ENCODE measurements around the gene WNT3A.

WNT3A gene

DNA sequence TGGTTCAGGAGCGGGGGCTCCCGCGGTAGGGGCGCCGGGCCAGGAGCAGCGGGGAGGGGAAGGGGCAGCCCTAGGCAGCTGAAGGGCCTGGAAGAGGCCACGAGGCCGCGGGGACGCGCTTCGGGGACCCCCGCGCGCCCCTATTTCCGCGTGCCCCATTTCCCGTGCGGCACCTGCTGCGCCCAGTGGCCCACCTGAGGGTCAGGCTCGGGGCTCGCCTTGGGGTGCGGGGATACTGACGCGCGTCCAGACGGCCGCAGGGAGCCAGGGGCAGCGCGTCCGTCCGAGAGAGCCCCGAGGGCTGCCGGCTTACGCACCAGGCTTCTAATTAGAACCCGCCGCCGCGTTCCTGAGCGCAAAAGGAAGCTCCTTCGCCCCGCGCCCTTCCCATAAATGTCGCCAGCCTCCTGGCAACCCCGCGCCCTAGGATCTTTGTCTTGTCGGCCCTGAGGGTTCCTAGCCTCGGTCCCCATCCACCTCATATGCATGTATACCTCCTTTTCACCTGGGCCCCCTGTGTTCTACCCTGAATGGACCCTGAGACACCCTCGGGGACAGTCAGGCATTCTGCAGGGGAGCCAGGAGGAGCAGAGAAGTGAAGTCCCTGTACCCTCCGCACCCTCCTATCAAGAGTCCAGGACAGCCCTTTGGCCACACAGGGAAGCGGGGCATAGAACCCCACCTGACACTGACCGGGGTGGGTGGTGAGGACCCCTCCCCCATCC lies 1.8 kb downstream of the WNT3A start:
- DNase-seq (ENCODE audit: extremely low read depth, insufficient read length), result no peak
- H3K27me3 ChIP-seq (replicated peaks; ENCODE audit: control insufficient read depth, insufficient read depth, low read length), result peaks cover 2% of the 10 kb centered on the region; the same call in 1 of the 2 replicates
- no peak overlapping the region for H3K4me3 ChIP-seq (replicated peaks; ENCODE audit: low read depth, low read length)
- TF ChIP-seq, protein P1, sequence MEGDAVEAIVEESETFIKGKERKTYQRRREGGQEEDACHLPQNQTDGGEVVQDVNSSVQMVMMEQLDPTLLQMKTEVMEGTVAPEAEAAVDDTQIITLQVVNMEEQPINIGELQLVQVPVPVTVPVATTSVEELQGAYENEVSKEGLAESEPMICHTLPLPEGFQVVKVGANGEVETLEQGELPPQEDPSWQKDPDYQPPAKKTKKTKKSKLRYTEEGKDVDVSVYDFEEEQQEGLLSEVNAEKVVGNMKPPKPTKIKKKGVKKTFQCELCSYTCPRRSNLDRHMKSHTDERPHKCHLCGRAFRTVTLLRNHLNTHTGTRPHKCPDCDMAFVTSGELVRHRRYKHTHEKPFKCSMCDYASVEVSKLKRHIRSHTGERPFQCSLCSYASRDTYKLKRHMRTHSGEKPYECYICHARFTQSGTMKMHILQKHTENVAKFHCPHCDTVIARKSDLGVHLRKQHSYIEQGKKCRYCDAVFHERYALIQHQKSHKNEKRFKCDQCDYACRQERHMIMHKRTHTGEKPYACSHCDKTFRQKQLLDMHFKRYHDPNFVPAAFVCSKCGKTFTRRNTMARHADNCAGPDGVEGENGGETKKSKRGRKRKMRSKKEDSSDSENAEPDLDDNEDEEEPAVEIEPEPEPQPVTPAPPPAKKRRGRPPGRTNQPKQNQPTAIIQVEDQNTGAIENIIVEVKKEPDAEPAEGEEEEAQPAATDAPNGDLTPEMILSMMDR (IDR thresholded peaks at IDR 0.05; ENCODE audit: insufficient read depth, low read length, poor library complexity, severe bottlenecking), result no peak
- no peaks in the 10 kb centered on the region for H3K36me3 ChIP-seq (ENCODE audit: control insufficient read depth, insufficient read depth, low read length)

DNA sequence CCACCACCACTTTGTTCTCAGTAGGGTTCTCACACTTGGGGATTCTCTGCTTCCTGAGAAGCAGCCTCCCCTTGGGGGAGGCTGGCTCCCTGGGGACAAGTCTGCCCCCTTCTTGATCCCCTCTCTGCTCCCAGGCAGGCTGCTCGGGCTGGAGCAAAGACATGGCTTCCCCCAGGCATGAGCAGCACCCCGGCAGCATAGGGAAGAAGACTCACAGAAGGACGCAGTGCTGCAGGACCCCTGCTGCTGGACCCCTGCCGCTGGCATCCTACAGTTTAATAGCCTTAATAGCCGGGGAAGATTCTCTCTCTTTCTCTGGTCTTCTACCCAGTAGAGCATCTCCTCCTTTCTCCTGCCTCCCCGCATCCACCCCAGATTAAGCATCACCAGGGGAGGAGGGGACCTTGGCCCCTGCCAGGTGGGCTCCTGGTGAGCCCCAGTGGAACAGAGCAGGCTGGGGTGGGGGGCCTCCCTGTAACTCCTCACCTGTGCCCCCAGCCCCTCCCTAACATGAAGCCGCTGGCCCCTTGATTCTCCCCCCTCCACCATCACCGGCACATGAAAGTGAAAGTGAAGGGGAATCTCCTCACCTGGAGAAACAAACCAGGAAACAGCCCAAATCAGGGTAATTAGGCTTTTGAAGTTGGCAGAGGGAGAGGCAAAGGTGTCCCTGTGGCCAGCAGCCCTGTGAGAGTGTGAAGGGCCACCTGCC lies 2.5 kb downstream of the WNT3A start:
- no peak overlapping the region for H3K4me3 ChIP-seq (replicated peaks; ENCODE audit: low read depth, low read length)
- TF ChIP-seq, protein P1 (IDR thresholded peaks at IDR 0.05; ENCODE audit: insufficient read depth, low read length, poor library complexity, severe bottlenecking), result no peak

DNA sequence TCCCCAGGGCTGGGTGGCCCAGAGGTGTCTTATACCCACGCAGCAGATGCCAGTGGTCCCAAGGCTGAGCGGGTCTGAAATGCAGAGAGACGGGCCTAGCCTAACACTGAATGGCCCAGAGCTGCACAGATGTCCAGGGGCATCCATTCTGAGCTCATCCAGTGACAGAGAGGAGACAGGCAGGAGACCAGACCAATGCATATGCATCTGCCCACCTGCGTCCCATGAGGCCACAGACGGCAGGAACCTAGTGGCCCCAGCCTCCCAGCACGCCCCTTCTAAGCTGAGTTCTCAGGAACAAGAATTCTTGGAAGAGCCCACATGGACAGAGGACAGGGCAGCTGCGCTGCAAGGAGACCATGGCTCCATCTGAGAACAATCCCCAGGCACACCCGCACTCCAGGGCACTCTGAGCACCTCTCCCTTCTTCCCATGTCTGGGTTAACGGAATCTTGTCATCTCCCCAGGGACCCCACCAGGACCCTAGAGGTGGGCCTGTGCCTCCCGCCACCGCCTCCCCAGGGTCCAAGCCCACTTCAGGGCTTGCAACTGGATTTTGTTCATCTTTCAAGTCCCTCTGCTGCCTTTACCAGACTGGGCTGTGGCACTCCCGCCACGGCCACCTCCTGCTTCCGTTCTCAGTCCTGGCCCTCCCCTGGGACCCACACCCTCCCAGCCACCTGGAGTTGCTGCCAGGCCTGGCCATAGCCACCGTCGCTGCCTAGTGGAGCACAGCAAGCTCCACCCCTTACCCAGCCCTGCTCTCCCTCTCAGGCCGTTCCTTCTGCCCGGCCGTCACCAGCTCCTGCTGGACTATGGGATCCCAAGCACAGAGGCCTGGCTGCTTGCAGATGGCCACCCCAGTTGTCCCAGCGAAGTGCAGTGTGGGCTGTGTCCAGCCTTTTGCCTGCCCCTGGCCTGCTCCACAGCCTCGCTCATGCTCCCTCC lies 3.3 kb downstream of the WNT3A start:
- Histone ChIP-seq H3K4me3 (replicated peaks; ENCODE audit: low read depth, low read length) (no peak overlapping the region), H3K36me3 (ENCODE audit: control insufficient read depth, insufficient read depth, low read length) (no peaks in the 10 kb centered on the region), H3K27me3 (replicated peaks; ENCODE audit: control insufficient read depth, insufficient read depth, low read length) (peaks cover 2% of the 10 kb centered on the region; the same call in 1 of the 2 replicates)
- no peak for DNase-seq (ENCODE audit: extremely low read depth, insufficient read length)
- TF ChIP-seq, protein P1 (IDR thresholded peaks at IDR 0.05; ENCODE audit: insufficient read depth, low read length, poor library complexity, severe bottlenecking), result no peak

More for the DNA sequence above, 2.5 kb downstream of the WNT3A start:
- Histone ChIP-seq H3K27me3 (replicated peaks; ENCODE audit: control insufficient read depth, insufficient read depth, low read length) (peaks cover 2% of the 10 kb centered on the region; the same call in 1 of the 2 replicates), H3K36me3 (ENCODE audit: control insufficient read depth, insufficient read depth, low read length) (no peaks in the 10 kb centered on the region)
- DNase-seq (ENCODE audit: extremely low read depth, insufficient read length), result no peak

DNA sequence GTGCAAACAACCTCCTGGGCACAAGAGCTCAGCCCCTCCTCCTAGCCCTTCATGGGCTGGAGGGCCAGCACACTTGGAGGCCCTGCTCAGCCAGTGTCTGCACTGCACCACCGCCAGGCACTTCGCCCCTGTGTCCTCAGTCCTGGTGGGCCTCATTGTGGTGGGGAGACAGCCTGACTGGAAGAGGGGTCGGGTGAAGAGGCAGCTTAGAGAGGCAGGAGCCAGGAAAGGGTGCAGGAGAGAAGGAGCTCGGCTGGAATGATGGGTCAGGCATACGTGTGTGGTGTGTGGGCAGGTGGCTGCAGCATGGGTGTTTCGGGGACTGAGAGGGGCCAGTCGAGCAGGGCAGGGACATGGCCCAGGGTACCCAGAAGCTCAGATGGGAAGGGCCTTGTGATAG lies 4.1 kb downstream of the WNT3A start:
- Histone ChIP-seq H3K27me3 (replicated peaks; ENCODE audit: control insufficient read depth, insufficient read depth, low read length) (peaks cover 2% of the 10 kb centered on the region; the same call in 1 of the 2 replicates), H3K36me3 (ENCODE audit: control insufficient read depth, insufficient read depth, low read length) (no peaks in the 10 kb centered on the region), H3K4me3 (replicated peaks; ENCODE audit: low read depth, low read length) (no peak overlapping the region)
- TF ChIP-seq, protein P1 (IDR thresholded peaks at IDR 0.05; ENCODE audit: insufficient read depth, low read length, poor library complexity, severe bottlenecking), result no peak
- no peak for DNase-seq (ENCODE audit: extremely low read depth, insufficient read length)

DNA sequence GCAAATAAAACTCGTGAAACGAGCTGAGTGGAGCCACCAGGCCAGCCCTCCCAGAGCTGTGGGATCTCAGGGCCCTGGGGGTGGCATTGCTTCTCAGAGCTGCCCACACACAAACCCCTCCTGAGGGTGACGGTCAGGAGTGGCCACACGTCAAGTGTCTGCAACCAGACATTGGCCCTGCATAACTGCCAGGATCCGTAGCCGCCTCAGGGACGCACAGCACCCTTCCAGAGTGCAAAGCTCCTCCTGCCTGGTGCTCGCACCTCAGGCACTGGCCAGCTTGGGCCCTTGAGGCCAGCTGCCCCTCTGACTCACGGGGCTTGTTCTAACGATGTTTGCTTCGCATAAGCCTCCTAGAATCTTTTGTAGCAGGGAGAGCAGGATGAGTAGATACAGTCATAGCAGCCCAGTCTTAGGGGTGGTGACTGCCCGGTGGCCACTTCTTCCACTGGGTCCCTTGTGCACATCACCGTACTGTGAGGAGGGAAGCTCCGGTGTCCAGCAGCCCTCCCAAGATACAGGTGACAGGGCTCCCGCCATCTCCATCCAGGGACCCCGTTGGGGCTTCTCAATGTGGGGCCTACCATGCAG lies 5.0 kb downstream of the WNT3A start:
- H3K27me3 ChIP-seq (replicated peaks; ENCODE audit: control insufficient read depth, insufficient read depth, low read length), result peaks cover 2% of the 10 kb centered on the region; the same call in 1 of the 2 replicates
- no peak overlapping the region for H3K4me3 ChIP-seq (replicated peaks; ENCODE audit: low read depth, low read length)
- TF ChIP-seq, protein P1 (IDR thresholded peaks at IDR 0.05; ENCODE audit: insufficient read depth, low read length, poor library complexity, severe bottlenecking), result no peak
- H3K36me3 ChIP-seq (ENCODE audit: control insufficient read depth, insufficient read depth, low read length), result no peaks in the 10 kb centered on the region
- no peak for DNase-seq (ENCODE audit: extremely low read depth, insufficient read length)

All from GM06990 (cell line).